ENCODE measurements around the gene MAGOHB. TPM values are rescaled to one million over a fixed set of nuclear protein-coding genes. Genes with fewer than 3 reads are reported as not detected.

The MAGOHB gene
- total and polyA plus RNA-seq, 10 of the 15 experiments (the other 5 are each of a cell fraction or from before 2014, with no cell fraction given), result 30.6 to 217 (median 55.2) TPM

DNA sequence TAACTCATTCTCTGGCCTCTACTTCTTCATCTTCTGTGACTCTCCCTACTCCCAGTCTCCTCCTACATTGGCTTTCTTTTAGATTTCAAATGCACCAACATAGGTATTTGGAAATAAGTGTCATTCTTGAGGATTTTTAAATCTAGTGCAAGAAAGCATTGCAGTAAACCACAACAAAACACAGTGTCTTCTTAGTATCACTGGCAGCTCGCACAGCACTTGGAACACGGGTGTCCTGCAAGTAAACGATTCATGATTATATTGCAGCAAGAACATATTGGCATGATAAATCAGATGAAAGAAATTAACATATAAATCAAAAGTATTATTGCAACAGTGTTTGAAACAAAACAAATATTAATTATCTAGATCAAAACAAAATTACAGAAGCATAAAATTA lies 45.6 kb downstream of the MAGOHB start:
- ChIA-PET CTCF (no interaction called here), RAD21 (ENCODE audit: unreplicated experiment) (no interaction called here), SMC1A (ENCODE audit: uncharacterized antibody, unreplicated experiment) (interaction anchor here (2.0 kb wide), 1 partner anchor 332 kb away, joined by 5 read pairs; no protein-coding TSS in a partner anchor), POLR2A (no interaction called here)
- BruUV-seq (replicated peaks), result no TSS peak
- no peaks in the 10 kb centered on the region for H3K79me2 ChIP-seq (ENCODE audit: control insufficient read depth, insufficient read depth, low read length)
- no peak overlapping the region for H3K9ac ChIP-seq (ENCODE audit: control insufficient read depth, insufficient read depth, low read length)
- no peaks in the 10 kb centered on the region for H3K27me3 ChIP-seq (replicated peaks in 1 of 2; ENCODE audit: control insufficient read depth in 2 of 2, insufficient read depth in 2 of 2, low read length in 1 of 2)
- H3K9me3 ChIP-seq (replicated peaks; ENCODE audit: control insufficient read depth, insufficient read depth, low read length), result no peaks in the 10 kb centered on the region
- FAIRE-seq (no peak), ATAC-seq (no peak), DNase-seq (ENCODE audit: low read depth, low spot score) (no peak)
- no peaks in the 10 kb centered on the region for H3K4me1 ChIP-seq (ENCODE audit: control insufficient read depth, insufficient read depth, low read length)
- H4K20me1 ChIP-seq (ENCODE audit: control insufficient read depth, insufficient read depth), result no peaks in the 10 kb centered on the region
- no peak overlapping the region for H3K4me3 ChIP-seq
- H3K27ac ChIP-seq (ENCODE audit: control insufficient read depth, insufficient read depth), result no peak overlapping the region
- intact Hi-C loops (cut with micrococcal nuclease; ENCODE audit: unreplicated experiment) (no loop called here), in situ Hi-C loops (cut with MboI) (no loop called here)
- 97% methylated on average over 3 of the region's 3 CpGs for WGBS (ENCODE audit: insufficient coverage, insufficient replicate concordance, low lambda C conversion rate, missing lambda C conversion rate)
- no peaks in the 10 kb centered on the region for H3K36me3 ChIP-seq (ENCODE audit: control insufficient read depth in 2 of 2, insufficient read depth in 2 of 2, low read length in 1 of 2)
- no peak overlapping the region for H2AFZ ChIP-seq (ENCODE audit: control insufficient read depth, low read depth, low read length)
- no peak overlapping the region for H3K4me2 ChIP-seq (ENCODE audit: control insufficient read depth, insufficient read depth)
- TF ChIP-seq, protein P1, sequence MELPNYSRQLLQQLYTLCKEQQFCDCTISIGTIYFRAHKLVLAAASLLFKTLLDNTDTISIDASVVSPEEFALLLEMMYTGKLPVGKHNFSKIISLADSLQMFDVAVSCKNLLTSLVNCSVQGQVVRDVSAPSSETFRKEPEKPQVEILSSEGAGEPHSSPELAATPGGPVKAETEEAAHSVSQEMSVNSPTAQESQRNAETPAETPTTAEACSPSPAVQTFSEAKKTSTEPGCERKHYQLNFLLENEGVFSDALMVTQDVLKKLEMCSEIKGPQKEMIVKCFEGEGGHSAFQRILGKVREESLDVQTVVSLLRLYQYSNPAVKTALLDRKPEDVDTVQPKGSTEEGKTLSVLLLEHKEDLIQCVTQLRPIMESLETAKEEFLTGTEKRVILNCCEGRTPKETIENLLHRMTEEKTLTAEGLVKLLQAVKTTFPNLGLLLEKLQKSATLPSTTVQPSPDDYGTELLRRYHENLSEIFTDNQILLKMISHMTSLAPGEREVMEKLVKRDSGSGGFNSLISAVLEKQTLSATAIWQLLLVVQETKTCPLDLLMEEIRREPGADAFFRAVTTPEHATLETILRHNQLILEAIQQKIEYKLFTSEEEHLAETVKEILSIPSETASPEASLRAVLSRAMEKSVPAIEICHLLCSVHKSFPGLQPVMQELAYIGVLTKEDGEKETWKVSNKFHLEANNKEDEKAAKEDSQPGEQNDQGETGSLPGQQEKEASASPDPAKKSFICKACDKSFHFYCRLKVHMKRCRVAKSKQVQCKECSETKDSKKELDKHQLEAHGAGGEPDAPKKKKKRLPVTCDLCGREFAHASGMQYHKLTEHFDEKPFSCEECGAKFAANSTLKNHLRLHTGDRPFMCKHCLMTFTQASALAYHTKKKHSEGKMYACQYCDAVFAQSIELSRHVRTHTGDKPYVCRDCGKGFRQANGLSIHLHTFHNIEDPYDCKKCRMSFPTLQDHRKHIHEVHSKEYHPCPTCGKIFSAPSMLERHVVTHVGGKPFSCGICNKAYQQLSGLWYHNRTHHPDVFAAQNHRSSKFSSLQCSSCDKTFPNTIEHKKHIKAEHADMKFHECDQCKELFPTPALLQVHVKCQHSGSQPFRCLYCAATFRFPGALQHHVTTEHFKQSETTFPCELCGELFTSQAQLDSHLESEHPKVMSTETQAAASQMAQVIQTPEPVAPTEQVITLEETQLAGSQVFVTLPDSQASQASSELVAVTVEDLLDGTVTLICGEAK (IDR thresholded peaks at IDR 0.05; ENCODE audit: borderline replicate concordance), result no peak
- TF ChIP-seq, protein P2, sequence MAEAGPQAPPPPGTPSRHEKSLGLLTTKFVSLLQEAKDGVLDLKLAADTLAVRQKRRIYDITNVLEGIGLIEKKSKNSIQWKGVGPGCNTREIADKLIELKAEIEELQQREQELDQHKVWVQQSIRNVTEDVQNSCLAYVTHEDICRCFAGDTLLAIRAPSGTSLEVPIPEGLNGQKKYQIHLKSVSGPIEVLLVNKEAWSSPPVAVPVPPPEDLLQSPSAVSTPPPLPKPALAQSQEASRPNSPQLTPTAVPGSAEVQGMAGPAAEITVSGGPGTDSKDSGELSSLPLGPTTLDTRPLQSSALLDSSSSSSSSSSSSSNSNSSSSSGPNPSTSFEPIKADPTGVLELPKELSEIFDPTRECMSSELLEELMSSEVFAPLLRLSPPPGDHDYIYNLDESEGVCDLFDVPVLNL (IDR thresholded peaks at IDR 0.05; ENCODE audit: low read depth, low read length), result no peak
- TF ChIP-seq, protein P3, sequence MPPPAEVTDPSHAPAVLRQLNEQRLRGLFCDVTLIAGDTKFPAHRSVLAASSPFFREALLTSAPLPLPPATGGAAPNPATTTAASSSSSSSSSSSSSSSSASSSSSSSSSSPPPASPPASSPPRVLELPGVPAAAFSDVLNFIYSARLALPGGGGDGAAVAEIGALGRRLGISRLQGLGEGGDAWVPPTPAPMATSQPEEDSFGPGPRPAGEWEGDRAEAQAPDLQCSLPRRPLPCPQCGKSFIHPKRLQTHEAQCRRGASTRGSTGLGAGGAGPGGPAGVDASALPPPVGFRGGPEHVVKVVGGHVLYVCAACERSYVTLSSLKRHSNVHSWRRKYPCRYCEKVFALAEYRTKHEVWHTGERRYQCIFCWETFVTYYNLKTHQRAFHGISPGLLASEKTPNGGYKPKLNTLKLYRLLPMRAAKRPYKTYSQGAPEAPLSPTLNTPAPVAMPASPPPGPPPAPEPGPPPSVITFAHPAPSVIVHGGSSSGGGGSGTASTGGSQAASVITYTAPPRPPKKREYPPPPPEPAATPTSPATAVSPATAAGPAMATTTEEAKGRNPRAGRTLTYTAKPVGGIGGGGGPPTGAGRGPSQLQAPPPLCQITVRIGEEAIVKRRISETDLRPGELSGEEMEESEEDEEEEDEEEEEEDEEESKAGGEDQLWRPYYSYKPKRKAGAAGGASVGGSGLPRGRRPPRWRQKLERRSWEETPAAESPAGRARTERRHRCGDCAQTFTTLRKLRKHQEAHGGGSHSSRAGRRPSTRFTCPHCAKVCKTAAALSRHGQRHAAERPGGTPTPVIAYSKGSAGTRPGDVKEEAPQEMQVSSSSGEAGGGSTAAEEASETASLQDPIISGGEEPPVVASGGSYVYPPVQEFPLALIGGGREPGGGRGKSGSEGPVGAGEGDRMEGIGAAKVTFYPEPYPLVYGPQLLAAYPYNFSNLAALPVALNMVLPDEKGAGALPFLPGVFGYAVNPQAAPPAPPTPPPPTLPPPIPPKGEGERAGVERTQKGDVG (CRISPR knock-in tag; IDR thresholded peaks at IDR 0.05), result no peak
- no peak for TF ChIP-seq SREBF1 (IDR thresholded peaks at IDR 0.05; ENCODE audit: low read length)
- no peak for TF ChIP-seq NFYA (IDR thresholded peaks at IDR 0.05; ENCODE audit: borderline replicate concordance, low read depth, low read length)
- TF ChIP-seq, protein P4, sequence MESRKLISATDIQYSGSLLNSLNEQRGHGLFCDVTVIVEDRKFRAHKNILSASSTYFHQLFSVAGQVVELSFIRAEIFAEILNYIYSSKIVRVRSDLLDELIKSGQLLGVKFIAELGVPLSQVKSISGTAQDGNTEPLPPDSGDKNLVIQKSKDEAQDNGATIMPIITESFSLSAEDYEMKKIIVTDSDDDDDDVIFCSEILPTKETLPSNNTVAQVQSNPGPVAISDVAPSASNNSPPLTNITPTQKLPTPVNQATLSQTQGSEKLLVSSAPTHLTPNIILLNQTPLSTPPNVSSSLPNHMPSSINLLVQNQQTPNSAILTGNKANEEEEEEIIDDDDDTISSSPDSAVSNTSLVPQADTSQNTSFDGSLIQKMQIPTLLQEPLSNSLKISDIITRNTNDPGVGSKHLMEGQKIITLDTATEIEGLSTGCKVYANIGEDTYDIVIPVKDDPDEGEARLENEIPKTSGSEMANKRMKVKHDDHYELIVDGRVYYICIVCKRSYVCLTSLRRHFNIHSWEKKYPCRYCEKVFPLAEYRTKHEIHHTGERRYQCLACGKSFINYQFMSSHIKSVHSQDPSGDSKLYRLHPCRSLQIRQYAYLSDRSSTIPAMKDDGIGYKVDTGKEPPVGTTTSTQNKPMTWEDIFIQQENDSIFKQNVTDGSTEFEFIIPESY (IDR thresholded peaks at IDR 0.05), result no peak
- TF ChIP-seq RBBP5 (conservative IDR thresholded peaks at IDR 0.05), result no peak
- TF ChIP-seq EGR1 (IDR thresholded peaks at IDR 0.05; ENCODE audit: borderline replicate concordance in 1 of 2, low read depth in 2 of 2, low read length in 2 of 2), result no peak
- TF ChIP-seq FOXM1 (IDR thresholded peaks at IDR 0.05; ENCODE audit: low read depth, low read length), result no peak
- no peak for TF ChIP-seq ASH2L (IDR thresholded peaks at IDR 0.05; ENCODE audit: borderline replicate concordance, low read depth)
- no peak for TF ChIP-seq PAX8 (IDR thresholded peaks at IDR 0.05)
- TF ChIP-seq, protein P5, sequence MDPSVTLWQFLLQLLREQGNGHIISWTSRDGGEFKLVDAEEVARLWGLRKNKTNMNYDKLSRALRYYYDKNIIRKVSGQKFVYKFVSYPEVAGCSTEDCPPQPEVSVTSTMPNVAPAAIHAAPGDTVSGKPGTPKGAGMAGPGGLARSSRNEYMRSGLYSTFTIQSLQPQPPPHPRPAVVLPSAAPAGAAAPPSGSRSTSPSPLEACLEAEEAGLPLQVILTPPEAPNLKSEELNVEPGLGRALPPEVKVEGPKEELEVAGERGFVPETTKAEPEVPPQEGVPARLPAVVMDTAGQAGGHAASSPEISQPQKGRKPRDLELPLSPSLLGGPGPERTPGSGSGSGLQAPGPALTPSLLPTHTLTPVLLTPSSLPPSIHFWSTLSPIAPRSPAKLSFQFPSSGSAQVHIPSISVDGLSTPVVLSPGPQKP (IDR thresholded peaks at IDR 0.05; ENCODE audit: low read depth, low read length), result no peak

Measured in GM12878 (cell line).